AG04450 (cell line): Measurements from ENCODE around the gene PHF12. TPM values are rescaled to one million over a fixed set of nuclear protein-coding genes. Genes with fewer than 3 reads are reported as not detected.

ENCODE experiments used
- CTCF ChIA-PET: fragments of 300-600, 350-600 bp; formaldehyde crosslinking; extraction: SDS; loops from one replicate; lab custom pipeline; 2022; ENCODE audit warnings: antibody characterized with exemption, inconsistent platforms; lab: Charles Lee
- POLR2A ChIA-PET: fragments of 350-600 bp; formaldehyde crosslinking; extraction: SDS; loops from one replicate; lab custom pipeline; 2021; ENCODE audit warnings: antibody characterized with exemption, inconsistent platforms; lab: Yijun Ruan, JAX
- DNase-seq: peaks from one replicate; pipeline ENCODE4 v3.0.0-alpha.2; 2011; ENCODE audit warnings: low read depth, low spot score
- H3K27ac ChIP-seq: one replicate; pipeline ENCODE4 v1.5.1; 2012; ENCODE audit warnings: low read depth, low read length, control low read depth
- H3K27me3 ChIP-seq: one replicate; pipeline ENCODE4 v1.6.0; 2012; ENCODE audit warnings: low read length; ENCODE audit not compliant: control insufficient read depth, insufficient read depth
- H3K4me3 ChIP-seq: 2 replicates; pipeline ENCODE4 v1.5.1; 2011; ENCODE audit warnings: mild to moderate bottlenecking, low read depth, low read length, control low read depth
- H3K9me3 ChIP-seq: 2 replicates; pipeline ENCODE4 v1.5.1; 2012; ENCODE audit warnings: low read length; ENCODE audit not compliant: control insufficient read depth, insufficient read depth
- polyA plus RNA-seq: library from polyadenylated mRNA; depleted of rRNA; stranded (reverse); fragments of >200 nt; gene quantifications from 2 replicates; pipeline ENCODE4 v1.2.3, GENCODE V29; 2011
- TF ChIP-seq, protein P1 (sequence below): IDR thresholded peaks from 2 replicates; pipeline ENCODE4 v1.5.1; 2011; ENCODE audit warnings: low read depth, low read length, control low read depth, inconsistent platforms

PHF12 gene
- polyA plus RNA-seq, 1 experiment, result 13.6 TPM

GRCh38 chr17:28957277-28957991 lies 6.1 kb upstream of the PHF12 start:
- no peaks in the 10 kb centered on the region for H3K9me3 ChIP-seq
- H3K27me3 ChIP-seq, result no peaks in the 10 kb centered on the region
- TF ChIP-seq, protein P1, sequence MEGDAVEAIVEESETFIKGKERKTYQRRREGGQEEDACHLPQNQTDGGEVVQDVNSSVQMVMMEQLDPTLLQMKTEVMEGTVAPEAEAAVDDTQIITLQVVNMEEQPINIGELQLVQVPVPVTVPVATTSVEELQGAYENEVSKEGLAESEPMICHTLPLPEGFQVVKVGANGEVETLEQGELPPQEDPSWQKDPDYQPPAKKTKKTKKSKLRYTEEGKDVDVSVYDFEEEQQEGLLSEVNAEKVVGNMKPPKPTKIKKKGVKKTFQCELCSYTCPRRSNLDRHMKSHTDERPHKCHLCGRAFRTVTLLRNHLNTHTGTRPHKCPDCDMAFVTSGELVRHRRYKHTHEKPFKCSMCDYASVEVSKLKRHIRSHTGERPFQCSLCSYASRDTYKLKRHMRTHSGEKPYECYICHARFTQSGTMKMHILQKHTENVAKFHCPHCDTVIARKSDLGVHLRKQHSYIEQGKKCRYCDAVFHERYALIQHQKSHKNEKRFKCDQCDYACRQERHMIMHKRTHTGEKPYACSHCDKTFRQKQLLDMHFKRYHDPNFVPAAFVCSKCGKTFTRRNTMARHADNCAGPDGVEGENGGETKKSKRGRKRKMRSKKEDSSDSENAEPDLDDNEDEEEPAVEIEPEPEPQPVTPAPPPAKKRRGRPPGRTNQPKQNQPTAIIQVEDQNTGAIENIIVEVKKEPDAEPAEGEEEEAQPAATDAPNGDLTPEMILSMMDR, result no peak
- POLR2A ChIA-PET, result interaction anchor here (0.6 kb wide), 2 partner anchors 52 to 127 kb away, joined by 3 read pairs; no protein-coding TSS in a partner anchor
- no peak overlapping the region for H3K4me3 ChIP-seq
- CTCF ChIA-PET, result interaction anchor here (1.2 kb wide), 1 partner anchor 8 kb away, joined by 6 read pairs; no protein-coding TSS in a partner anchor
- no peak for DNase-seq
- H3K27ac ChIP-seq, result no peak overlapping the region

GRCh38 chr17:28956861-28957260 lies 5.5 kb upstream of the PHF12 start:
- no peak for DNase-seq
- no peaks in the 10 kb centered on the region for H3K9me3 ChIP-seq
- H3K27ac ChIP-seq, result no peak overlapping the region
- H3K4me3 ChIP-seq, result no peak overlapping the region
- TF ChIP-seq, protein P1, result no peak
- H3K27me3 ChIP-seq, result no peaks in the 10 kb centered on the region
- CTCF ChIA-PET, result interaction anchor here (1.2 kb wide), 1 partner anchor 9 kb away, joined by 6 read pairs; no protein-coding TSS in a partner anchor
- POLR2A ChIA-PET, result interaction anchor here (0.6 kb wide), 1 partner anchor 52 kb away, joined by 3 read pairs; no protein-coding TSS in a partner anchor

GRCh38 chr17:28956112-28956511 lies 4.8 kb upstream of the PHF12 start:
- TF ChIP-seq, protein P1, result no peak
- H3K27ac ChIP-seq, result no peak overlapping the region
- ChIA-PET CTCF (interaction anchor here (1.2 kb wide), 1 partner anchor 10 kb away, joined by 4 read pairs; no protein-coding TSS in a partner anchor), POLR2A (no interaction called here)
- H3K27me3 ChIP-seq, result no peaks in the 10 kb centered on the region
- H3K4me3 ChIP-seq, result no peak overlapping the region
- H3K9me3 ChIP-seq, result no peaks in the 10 kb centered on the region
- no peak for DNase-seq

- H3K27me3 ChIP-seq, result no peaks in the 10 kb centered on the region
- POLR2A ChIA-PET, result interaction anchor here (0.7 kb wide), 1 partner anchor 194 kb away, joined by 10 read pairs; no protein-coding TSS in a partner anchor
Observed at GRCh38 chr17:28955408-28955807, 4.1 kb upstream of the PHF12 start.

More at GRCh38 chr17:28955408-28955807, 4.1 kb upstream of the PHF12 start:
- Histone ChIP-seq H3K4me3 (no peak overlapping the region), H3K27ac (no peak overlapping the region), H3K9me3 (no peaks in the 10 kb centered on the region; the same call in 1 of the 2 replicates)
- CTCF ChIA-PET, result interaction anchor here (0.5 to 1.2 kb wide), 2 partner anchors 10 to 117 kb away, joined by 3 to 4 read pairs; no protein-coding TSS in a partner anchor
- TF ChIP-seq, protein P1, result no peak
- DNase-seq, result no peak
